OCI-LY7 (cell line): ENCODE results near the gene BCL7C.

ENCODE experiments used
- EZH2phosphoT487 ChIP-seq: fragments of 200-600 bp; sonication (generic); IDR thresholded peaks from 2 replicates; pipeline ENCODE4 v1.6.1; 2018; ENCODE audit warnings: low read depth, borderline replicate concordance, mild to moderate bottlenecking, mixed run types, antibody characterized with exemption, low read length, moderate library complexity, mixed read lengths
- TF ChIP-seq, protein P1 (sequence below): fragments of 200-600 bp; sonication (generic); conservative IDR thresholded peaks from 2 replicates; pipeline ENCODE4 v1.5.1; 2014; ENCODE audit warnings: mild to moderate bottlenecking, antibody characterized with exemption, low read length, moderate library complexity, mixed read lengths

DNA sequence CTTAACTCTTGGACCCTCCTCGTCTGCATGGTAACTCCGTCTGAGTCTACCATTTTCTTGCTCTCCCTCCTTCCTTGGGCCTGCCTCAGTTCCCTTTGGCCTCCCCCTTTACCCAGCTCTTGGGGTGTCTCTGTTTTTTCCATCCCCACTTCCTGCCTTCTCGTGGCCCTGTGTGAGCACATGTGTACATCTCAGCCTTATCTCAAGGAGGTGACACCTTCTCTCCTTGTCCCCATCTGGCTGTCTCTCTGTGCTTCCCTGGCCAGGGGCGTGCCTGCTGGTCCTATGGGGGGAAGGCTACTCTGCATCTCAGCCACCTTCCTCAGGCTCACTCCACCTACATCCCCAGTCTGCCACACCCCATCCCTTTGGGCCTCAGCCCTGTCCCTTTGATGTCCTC, 9.1 kb upstream of the BCL7C start:
- TF ChIP-seq, protein P1, sequence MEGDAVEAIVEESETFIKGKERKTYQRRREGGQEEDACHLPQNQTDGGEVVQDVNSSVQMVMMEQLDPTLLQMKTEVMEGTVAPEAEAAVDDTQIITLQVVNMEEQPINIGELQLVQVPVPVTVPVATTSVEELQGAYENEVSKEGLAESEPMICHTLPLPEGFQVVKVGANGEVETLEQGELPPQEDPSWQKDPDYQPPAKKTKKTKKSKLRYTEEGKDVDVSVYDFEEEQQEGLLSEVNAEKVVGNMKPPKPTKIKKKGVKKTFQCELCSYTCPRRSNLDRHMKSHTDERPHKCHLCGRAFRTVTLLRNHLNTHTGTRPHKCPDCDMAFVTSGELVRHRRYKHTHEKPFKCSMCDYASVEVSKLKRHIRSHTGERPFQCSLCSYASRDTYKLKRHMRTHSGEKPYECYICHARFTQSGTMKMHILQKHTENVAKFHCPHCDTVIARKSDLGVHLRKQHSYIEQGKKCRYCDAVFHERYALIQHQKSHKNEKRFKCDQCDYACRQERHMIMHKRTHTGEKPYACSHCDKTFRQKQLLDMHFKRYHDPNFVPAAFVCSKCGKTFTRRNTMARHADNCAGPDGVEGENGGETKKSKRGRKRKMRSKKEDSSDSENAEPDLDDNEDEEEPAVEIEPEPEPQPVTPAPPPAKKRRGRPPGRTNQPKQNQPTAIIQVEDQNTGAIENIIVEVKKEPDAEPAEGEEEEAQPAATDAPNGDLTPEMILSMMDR = no peak
- TF ChIP-seq EZH2phosphoT487 = no peak
